RWPE2 (cell line): ENCODE results near the gene MRFAP1L1.

Source experiments
- ATAC-seq: fragments of 200-7000 bp; cut with Tn5 transposase; 3 replicates; pipeline ENCODE4 v1.9.1; 2021; ENCODE audit warnings: low read depth
- DNase-seq: peaks from one replicate; pipeline ENCODE4 v3.0.0-alpha.2; 2020; ENCODE audit warnings: low spot score
- H3K27ac ChIP-seq: fragments of 450-650 bp; 2 replicates; pipeline ENCODE4 v1.5.1; 2017; ENCODE audit warnings: mild to moderate bottlenecking; ENCODE audit not compliant: poor library complexity, severe bottlenecking
- H3K27me3 ChIP-seq: fragments of 250-450 bp; sonication (Bioruptor Pico); 2 replicates; pipeline ENCODE4 v1.5.1; 2021; ENCODE audit warnings: mild to moderate bottlenecking, moderate library complexity; ENCODE audit not compliant: insufficient read depth, poor library complexity, severe bottlenecking
- H3K36me3 ChIP-seq: fragments of 250-450 bp; sonication (Bioruptor Pico); 2 replicates; pipeline ENCODE4 v1.5.1; 2020; ENCODE audit warnings: low read depth, mild to moderate bottlenecking, moderate library complexity
- H3K4me1 ChIP-seq: fragments of 250-450 bp; sonication (Bioruptor Pico); 2 replicates; pipeline ENCODE4 v1.5.1; 2021; ENCODE audit warnings: mild to moderate bottlenecking, moderate library complexity; ENCODE audit not compliant: insufficient read depth, poor library complexity, severe bottlenecking
- H3K4me3 ChIP-seq: fragments of 250-450 bp; sonication (Bioruptor Pico); 2 replicates; pipeline ENCODE4 v1.5.1; 2021; ENCODE audit warnings: mild to moderate bottlenecking, moderate library complexity; ENCODE audit not compliant: severe bottlenecking
- H3K9me3 ChIP-seq: fragments of 250-450 bp; sonication (Bioruptor Pico); 2 replicates; pipeline ENCODE4 v1.5.1; 2021; ENCODE audit warnings: mild to moderate bottlenecking, moderate library complexity; ENCODE audit not compliant: severe bottlenecking
- TF ChIP-seq, protein P1 (sequence below): fragments of 450-650 bp; IDR thresholded peaks from one replicate; pipeline ENCODE4 v1.5.1; 2017; ENCODE audit warnings: mild to moderate bottlenecking, moderate library complexity; ENCODE audit not compliant: poor library complexity, severe bottlenecking

MRFAP1L1 gene

GRCh38 chr4:6668391-6668790 lies 41.3 kb downstream of the MRFAP1L1 start:
- ATAC-seq (peak; percentile 81), DNase-seq (no peak)
- H3K27ac ChIP-seq: peak overlapping the region; percentile 57
- peaks cover 10% of the 10 kb centered on the region for H3K27me3 ChIP-seq
- H3K36me3 ChIP-seq: no peaks in the 10 kb centered on the region
- TF ChIP-seq, protein P1, sequence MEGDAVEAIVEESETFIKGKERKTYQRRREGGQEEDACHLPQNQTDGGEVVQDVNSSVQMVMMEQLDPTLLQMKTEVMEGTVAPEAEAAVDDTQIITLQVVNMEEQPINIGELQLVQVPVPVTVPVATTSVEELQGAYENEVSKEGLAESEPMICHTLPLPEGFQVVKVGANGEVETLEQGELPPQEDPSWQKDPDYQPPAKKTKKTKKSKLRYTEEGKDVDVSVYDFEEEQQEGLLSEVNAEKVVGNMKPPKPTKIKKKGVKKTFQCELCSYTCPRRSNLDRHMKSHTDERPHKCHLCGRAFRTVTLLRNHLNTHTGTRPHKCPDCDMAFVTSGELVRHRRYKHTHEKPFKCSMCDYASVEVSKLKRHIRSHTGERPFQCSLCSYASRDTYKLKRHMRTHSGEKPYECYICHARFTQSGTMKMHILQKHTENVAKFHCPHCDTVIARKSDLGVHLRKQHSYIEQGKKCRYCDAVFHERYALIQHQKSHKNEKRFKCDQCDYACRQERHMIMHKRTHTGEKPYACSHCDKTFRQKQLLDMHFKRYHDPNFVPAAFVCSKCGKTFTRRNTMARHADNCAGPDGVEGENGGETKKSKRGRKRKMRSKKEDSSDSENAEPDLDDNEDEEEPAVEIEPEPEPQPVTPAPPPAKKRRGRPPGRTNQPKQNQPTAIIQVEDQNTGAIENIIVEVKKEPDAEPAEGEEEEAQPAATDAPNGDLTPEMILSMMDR: no peak
- no peak overlapping the region for H3K4me3 ChIP-seq
- H3K4me1 ChIP-seq: peaks cover 11% of the 10 kb centered on the region
- H3K9me3 ChIP-seq: no peaks in the 10 kb centered on the region

GRCh38 chr4:6665320-6665654 lies 44.4 kb downstream of the MRFAP1L1 start:
- H3K36me3 ChIP-seq: no peaks in the 10 kb centered on the region
- H3K27ac ChIP-seq: no peak overlapping the region
- H3K9me3 ChIP-seq: no peaks in the 10 kb centered on the region
- H3K27me3 ChIP-seq: peaks cover 11% of the 10 kb centered on the region
- DNase-seq: no peak
- no peak overlapping the region for H3K4me3 ChIP-seq
- ATAC-seq: no peak
- H3K4me1 ChIP-seq: peaks cover 11% of the 10 kb centered on the region
- TF ChIP-seq, protein P1: no peak

DNA sequence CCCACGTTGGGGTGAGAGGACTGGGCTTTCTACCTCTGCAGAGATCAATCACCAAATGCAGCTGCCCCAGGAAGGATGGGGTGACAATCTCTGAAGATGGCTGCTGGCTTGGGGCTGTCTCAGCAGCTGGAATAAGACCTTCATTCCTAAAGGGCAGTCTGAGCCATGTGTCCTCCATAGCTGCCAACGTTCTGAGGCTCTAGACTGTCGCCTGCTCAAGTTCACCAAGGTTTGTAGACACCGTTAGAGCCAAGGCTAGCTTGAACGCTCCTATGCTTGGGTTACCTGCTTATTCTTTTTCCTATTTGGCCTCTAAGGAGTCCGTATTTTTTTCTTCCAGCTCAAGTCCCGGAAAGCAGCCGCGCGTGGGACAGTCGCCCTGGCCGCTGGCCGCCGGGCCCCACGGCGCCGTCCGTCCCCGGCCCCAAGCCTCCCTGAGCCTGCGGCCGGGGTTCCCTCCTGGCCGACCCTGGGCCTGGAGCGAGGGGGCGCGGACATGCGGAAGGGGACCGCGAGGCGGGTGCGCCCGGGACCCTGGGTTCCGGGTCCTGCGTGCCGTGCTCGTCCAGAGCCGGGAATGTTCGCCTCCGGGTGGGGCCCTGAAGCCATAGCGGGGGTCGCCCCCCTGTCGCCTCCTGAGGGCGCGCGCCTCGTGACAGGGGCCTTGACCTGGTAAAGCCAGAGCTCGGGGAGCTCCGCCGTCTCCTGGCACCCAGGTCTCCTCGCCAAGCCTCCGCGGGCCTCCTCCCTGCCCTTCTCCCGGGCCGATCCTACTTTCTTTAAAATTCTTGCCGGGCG lies 45.9 kb downstream of the MRFAP1L1 start:
- no peak for ATAC-seq
- H3K27me3 ChIP-seq: peaks cover 11% of the 10 kb centered on the region
- no peaks in the 10 kb centered on the region for H3K9me3 ChIP-seq
- TF ChIP-seq, protein P1: no peak
- H3K36me3 ChIP-seq: no peaks in the 10 kb centered on the region
- DNase-seq: no peak
- H3K4me1 ChIP-seq: peaks cover 7% of the 10 kb centered on the region
- peak overlapping the region; percentile 2 for H3K4me3 ChIP-seq
- H3K27ac ChIP-seq: no peak overlapping the region

- TF ChIP-seq, protein P1: no peak
- Histone ChIP-seq H3K27me3 (peaks cover 11% of the 10 kb centered on the region), H3K4me1 (no peaks in the 10 kb centered on the region), H3K36me3 (no peaks in the 10 kb centered on the region), H3K27ac (no peak overlapping the region), H3K9me3 (no peaks in the 10 kb centered on the region), H3K4me3 (no peak overlapping the region)
- ATAC-seq (no peak), DNase-seq (no peak)
These were observed 47.1 kb downstream of the MRFAP1L1 start for GRCh38 chr4:6662591-6662990.

DNA sequence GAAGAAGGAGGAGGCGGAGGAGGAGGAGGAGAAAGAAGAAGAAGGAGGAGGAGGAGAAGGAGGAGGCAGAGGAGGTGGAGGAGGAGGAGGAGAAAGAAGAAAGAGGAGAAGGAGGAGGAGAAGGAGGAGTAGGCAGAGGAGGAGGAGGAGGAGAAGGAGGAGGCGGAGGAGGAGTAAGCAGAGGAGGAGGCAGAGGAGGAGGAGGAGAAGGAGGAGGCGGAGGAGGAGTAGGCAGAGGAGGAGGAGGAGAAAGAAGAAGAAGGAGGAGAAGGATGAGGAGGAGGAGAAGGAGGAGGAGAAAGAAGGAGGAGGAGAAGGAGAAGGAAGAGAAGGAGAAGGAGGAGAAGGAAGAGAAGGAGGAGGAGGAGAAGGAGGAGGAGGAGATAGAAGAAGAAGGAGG lies 49.2 kb downstream of the MRFAP1L1 start:
- ATAC-seq (no peak), DNase-seq (no peak)
- peaks cover 11% of the 10 kb centered on the region for H3K27me3 ChIP-seq
- no peak overlapping the region for H3K27ac ChIP-seq
- H3K9me3 ChIP-seq: no peaks in the 10 kb centered on the region
- H3K4me1 ChIP-seq: no peaks in the 10 kb centered on the region
- TF ChIP-seq, protein P1: no peak
- H3K4me3 ChIP-seq: no peak overlapping the region
- no peaks in the 10 kb centered on the region for H3K36me3 ChIP-seq
